B cell (primary cell): ENCODE results near the gene COASY.

Experiments
- CTCF ChIP-seq: fragments of 200-600 bp; IDR thresholded peaks from one replicate; pipeline ENCODE4 v1.8.0; 2022; ENCODE audit warnings: antibody characterized with exemption, mild to moderate bottlenecking
- EZH2 ChIP-seq: IDR thresholded peaks from 2 replicates; pipeline ENCODE4 v1.6.1; 2012; ENCODE audit warnings: borderline replicate concordance, low read depth, mild to moderate bottlenecking, moderate library complexity, low read length; ENCODE audit not compliant: insufficient read depth, poor library complexity, severe bottlenecking

- TF ChIP-seq CTCF: no peak
- TF ChIP-seq EZH2: no peak
These were observed 12.5 kb downstream of the COASY start for GRCh38 chr17:42574463-42574862.
